HG03442 (cell line): ENCODE measurements around the gene EIF6.

ENCODE experiments used
- ATAC-seq: cut with Tn5 transposase; IDR thresholded peaks from one replicate; pipeline ENCODE4 v1.9.1; 2021; ENCODE audit warnings: mild to moderate bottlenecking, moderate library complexity; ENCODE audit not compliant: unreplicated experiment

The EIF6 gene

GRCh38 chr20:35295674-35296073 lies 11.1 kb upstream of the EIF6 start:
- ATAC-seq: no peak

GRCh38 chr20:35295058-35295457 lies 10.5 kb upstream of the EIF6 start:
- no peak for ATAC-seq

- no peak for ATAC-seq
Measured at GRCh38 chr20:35294293-35294685, 9.7 kb upstream of the EIF6 start.

GRCh38 chr20:35293303-35294292 lies 9.0 kb upstream of the EIF6 start:
- ATAC-seq: no peak

- ATAC-seq: no peak
Measured at GRCh38 chr20:35292504-35293285, 8.1 kb upstream of the EIF6 start.

- no peak for ATAC-seq
Measured at GRCh38 chr20:35291654-35292503, 7.3 kb upstream of the EIF6 start, which contains the start of gene FAM83C. Gene FAM83C (minus strand): TSS chr20:35292425. CDS start chr20:35292304, 121 bp downstream.

- ATAC-seq: no peak
Measured at GRCh38 chr20:35290887-35291417, 6.4 kb upstream of the EIF6 start.

- ATAC-seq: no peak
Measured at GRCh38 chr20:35290186-35290886, 5.8 kb upstream of the EIF6 start.

GRCh38 chr20:35288325-35289060 lies 3.9 kb upstream of the EIF6 start:
- ATAC-seq: no peak

- no peak for ATAC-seq
Measured at GRCh38 chr20:35287509-35288324, 3.1 kb upstream of the EIF6 start.

GRCh38 chr20:35286899-35287508 lies 2.4 kb upstream of the EIF6 start:
- ATAC-seq: no peak

GRCh38 chr20:35286077-35286898 lies 1.7 kb upstream of the EIF6 start:
- no peak for ATAC-seq

GRCh38 chr20:35285806-35286076 lies 1.2 kb upstream of the EIF6 start:
- no peak for ATAC-seq

- no peak for ATAC-seq
Measured at GRCh38 chr20:35284992-35285805, 627 bp upstream of the EIF6 start.

- no peak for ATAC-seq
Measured at GRCh38 chr20:35283441-35284266, 918 bp downstream of the EIF6 start.
